GM19239 (cell line): Measurements from ENCODE around the gene GINS1.

ENCODE experiments used
- DNase-seq: peaks from one replicate; pipeline ENCODE4 v3.0.0; 2011; ENCODE audit warnings: low spot score; ENCODE audit not compliant: insufficient read length
- FAIRE-seq: peaks from 2 replicates; lab custom pipeline; 2011; peaks lifted over from hg19 to GRCh38; lab: Jason Lieb, UNC

The GINS1 gene

GRCh38 chr20:25447671-25448070, 40.2 kb downstream of the GINS1 start:
- DNase-seq = no peak
- FAIRE-seq = no peak

- DNase-seq (no peak), FAIRE-seq (no peak)
Observed at GRCh38 chr20:25452333-25452732, 44.9 kb downstream of the GINS1 start.

- FAIRE-seq (no peak), DNase-seq (no peak)
Observed at GRCh38 chr20:25453035-25453810, 45.8 kb downstream of the GINS1 start.

- no peak for DNase-seq
- no peak for FAIRE-seq
Observed at GRCh38 chr20:25454153-25454900, 46.9 kb downstream of the GINS1 start.

- FAIRE-seq = no peak
- no peak for DNase-seq
Observed at GRCh38 chr20:25457886-25458680, 50.6 kb downstream of the GINS1 start.

GRCh38 chr20:25459111-25459830, 51.8 kb downstream of the GINS1 start:
- DNase-seq (no peak), FAIRE-seq (no peak)

- FAIRE-seq (no peak), DNase-seq (no peak)
Observed at GRCh38 chr20:25459916-25460535, 52.6 kb downstream of the GINS1 start.

GRCh38 chr20:25460566-25461280, 53.2 kb downstream of the GINS1 start:
- FAIRE-seq = no peak
- no peak for DNase-seq

- DNase-seq (no peak), FAIRE-seq (no peak)
Observed at GRCh38 chr20:25461281-25461650, 53.8 kb downstream of the GINS1 start.

- DNase-seq (no peak), FAIRE-seq (no peak)
Observed at GRCh38 chr20:25461786-25462545, 54.5 kb downstream of the GINS1 start.

GRCh38 chr20:25464501-25465242, 57.2 kb downstream of the GINS1 start:
- DNase-seq (no peak), FAIRE-seq (no peak)

- DNase-seq (no peak), FAIRE-seq (no peak)
Observed at GRCh38 chr20:25465243-25466135, 58.0 kb downstream of the GINS1 start.

- FAIRE-seq (no peak), DNase-seq (no peak)
Observed at GRCh38 chr20:25466846-25467245, 59.4 kb downstream of the GINS1 start.

- no peak for FAIRE-seq
- DNase-seq = no peak
Observed at GRCh38 chr20:25467441-25467840, 60.0 kb downstream of the GINS1 start.

GRCh38 chr20:25468126-25469075, 60.9 kb downstream of the GINS1 start:
- FAIRE-seq = no peak

GRCh38 chr20:25469558-25469957, 62.1 kb downstream of the GINS1 start:
- DNase-seq = no peak
- FAIRE-seq = no peak

More at GRCh38 chr20:25468126-25469075, 60.9 kb downstream of the GINS1 start:
- DNase-seq = no peak
